ENCODE measurements around the gene SLC18A2.
"Not testable (repeated sequence)": the region's sequence is repeated elsewhere in the genome, so short reads cannot be mapped to it uniquely, and the experiment has no call there.

SLC18A2 gene

GRCh38 chr10:117240621-117241529, at the start of gene SLC18A2:
Gene SLC18A2, plus strand, starts transcription at chr10:117241114. Its CDS starts 580 bp downstream, at chr10:117241694.
- DNase-seq = no peak

GRCh38 chr10:117197189-117197588, 43.7 kb upstream of the SLC18A2 start, which contains the start of gene KCNK18:
Gene KCNK18, plus strand, starts transcription at chr10:117197489. Its CDS starts 0 bp downstream, at chr10:117197489.
- no peak for DNase-seq

- no peak for DNase-seq
Observed at GRCh38 chr10:117198088-117198487, 42.8 kb upstream of the SLC18A2 start.

- DNase-seq = no peak
Observed at GRCh38 chr10:117201826-117202225, 39.1 kb upstream of the SLC18A2 start.

GRCh38 chr10:117204316-117204715, 36.6 kb upstream of the SLC18A2 start:
- DNase-seq = no peak

GRCh38 chr10:117212176-117212575, 28.7 kb upstream of the SLC18A2 start:
- no peak for DNase-seq

GRCh38 chr10:117214401-117214800, 26.5 kb upstream of the SLC18A2 start:
- peak; percentile 18 for DNase-seq

- DNase-seq = no peak
Observed at GRCh38 chr10:117215079-117215478, 25.8 kb upstream of the SLC18A2 start.

- no peak for DNase-seq
Observed at GRCh38 chr10:117216028-117216427, 24.9 kb upstream of the SLC18A2 start.

GRCh38 chr10:117216611-117217195, 24.2 kb upstream of the SLC18A2 start:
- peak; percentile 58 for DNase-seq

GRCh38 chr10:117217196-117217761, 23.6 kb upstream of the SLC18A2 start:
- DNase-seq = peak; percentile 27

GRCh38 chr10:117218654-117219053, 22.3 kb upstream of the SLC18A2 start:
- no peak for DNase-seq

- peak; percentile 8 for DNase-seq
Observed at GRCh38 chr10:117221156-117221711, 19.7 kb upstream of the SLC18A2 start.

GRCh38 chr10:117222552-117222951, 18.4 kb upstream of the SLC18A2 start:
- no peak for DNase-seq

- DNase-seq = no peak
Observed at GRCh38 chr10:117222976-117223692, 17.8 kb upstream of the SLC18A2 start.

GRCh38 chr10:117223693-117224430, 17.1 kb upstream of the SLC18A2 start:
- DNase-seq = no peak

- no peak for DNase-seq
Observed at GRCh38 chr10:117224881-117225280, 16.0 kb upstream of the SLC18A2 start.

GRCh38 chr10:117226813-117227451, 14.0 kb upstream of the SLC18A2 start:
- DNase-seq = peak; percentile 36

GRCh38 chr10:117228210-117228609, 12.7 kb upstream of the SLC18A2 start:
- no peak for DNase-seq

GRCh38 chr10:117230107-117230506, 10.8 kb upstream of the SLC18A2 start:
- DNase-seq = not testable (repeated sequence)

- DNase-seq = no peak
Observed at GRCh38 chr10:117237401-117237991, 3.4 kb upstream of the SLC18A2 start.
